Superior temporal gyrus (tissue), 1 donor: Measurements from ENCODE around the gene GAREM2.
"Not testable (repeated sequence)": the region's sequence is repeated elsewhere in the genome, so short reads cannot be mapped to it uniquely, and the experiment has no call there.

Experiments
- DNase-seq: peaks from one replicate; pipeline ENCODE4 v3.0.0-alpha.2; 2016; ENCODE audit errors: extremely low spot score

The GAREM2 gene

GRCh38 chr2:26172871-26173775 lies at the start of gene GAREM2:
GAREM2 (plus strand) TSS chr2:26173088; CDS start chr2:26173221, 133 bp downstream.
- DNase-seq = no peak

- no peak for DNase-seq
Observed at GRCh38 chr2:26123426-26123825, 49.5 kb upstream of the GAREM2 start.

- DNase-seq = no peak
Observed at GRCh38 chr2:26126074-26126473, 46.8 kb upstream of the GAREM2 start.

- no peak for DNase-seq
Observed at GRCh38 chr2:26128176-26128575, 44.7 kb upstream of the GAREM2 start.

- DNase-seq = no peak
Observed at GRCh38 chr2:26130763-26131162, 42.1 kb upstream of the GAREM2 start.

DNA sequence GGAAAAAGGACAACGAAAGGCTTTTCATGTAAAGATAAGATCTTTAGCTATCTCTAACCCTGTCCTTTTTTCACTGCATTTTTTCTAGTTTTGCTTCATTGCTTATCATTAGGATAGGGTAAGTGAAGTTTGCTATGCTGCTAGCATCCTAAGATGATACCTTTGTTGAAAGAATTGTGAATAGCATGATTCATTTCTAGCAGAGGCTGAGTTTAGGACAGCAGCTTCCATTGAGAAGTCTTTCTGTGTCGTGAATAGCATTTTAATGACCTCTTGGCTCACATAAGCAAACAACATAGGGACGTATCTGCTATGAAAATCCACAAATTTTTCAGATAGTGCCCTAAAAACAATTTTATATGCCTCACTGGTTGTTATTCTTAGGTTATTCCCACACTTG lies 36.4 kb upstream of the GAREM2 start:
- peak; percentile 87 for DNase-seq

DNA sequence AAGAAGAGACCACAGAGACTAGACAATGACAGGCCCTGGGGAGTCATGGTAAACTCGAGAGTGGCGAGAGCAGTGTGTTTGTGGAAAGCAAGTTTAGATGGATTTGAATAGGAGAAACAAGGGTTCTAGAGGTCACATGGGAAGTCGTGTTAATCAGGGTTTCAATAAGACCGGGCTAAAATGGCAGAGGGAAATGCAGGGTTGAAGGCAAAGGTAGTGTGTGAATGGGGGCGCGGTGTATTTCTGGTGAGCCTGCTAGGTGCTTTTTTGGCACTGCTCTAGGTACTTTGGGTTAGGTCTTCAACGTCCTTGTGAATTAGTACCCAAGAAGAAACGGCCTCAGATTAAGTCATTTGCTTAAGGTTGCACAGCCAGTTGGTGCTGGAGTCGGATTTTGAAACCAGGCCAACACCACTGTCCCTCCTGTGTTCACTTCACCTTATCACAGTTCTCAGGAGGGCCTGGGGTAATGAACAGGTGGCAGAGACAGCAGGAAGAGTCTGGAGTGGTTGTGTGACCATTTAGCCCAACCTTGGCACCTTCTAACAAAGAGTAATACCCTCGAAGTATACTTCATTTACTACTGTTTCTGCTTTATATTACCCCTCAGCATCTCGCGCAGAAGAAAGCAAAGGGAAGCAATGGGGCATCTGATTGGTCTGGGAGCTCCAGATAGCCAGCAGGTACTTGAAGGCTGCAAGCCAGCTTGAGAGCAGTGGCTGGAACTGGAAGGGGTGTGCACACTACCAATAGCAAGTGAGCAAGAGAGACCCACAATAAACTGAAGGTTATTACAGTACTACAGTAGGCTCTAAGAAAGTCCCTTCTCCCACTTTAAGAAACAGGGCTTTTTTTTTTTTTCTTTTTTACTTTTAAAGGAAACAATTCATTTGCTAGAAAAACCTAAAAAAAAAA lies 33.4 kb upstream of the GAREM2 start:
- DNase-seq = no peak

- no peak for DNase-seq
Observed at GRCh38 chr2:26141145-26141769, 31.6 kb upstream of the GAREM2 start.

DNA sequence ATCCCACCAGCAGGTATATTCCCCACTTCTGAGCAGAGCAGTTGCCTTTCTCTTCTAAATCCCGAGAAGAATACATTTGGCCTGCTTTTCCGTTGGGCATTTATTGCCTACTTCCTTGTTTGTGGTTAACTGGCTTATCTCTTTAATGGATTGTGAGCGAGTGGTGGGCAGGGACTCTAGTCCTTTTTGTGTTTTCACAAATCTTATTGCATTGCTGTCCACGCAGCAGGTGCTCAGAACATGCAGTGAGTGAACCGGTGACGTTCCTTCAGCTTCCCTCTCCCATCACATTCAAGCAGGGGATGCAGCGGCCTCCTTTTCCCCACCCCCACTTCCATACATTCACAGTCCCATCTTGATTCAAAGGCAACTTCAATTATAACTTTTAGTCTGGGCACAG lies 28.9 kb upstream of the GAREM2 start:
- no peak for DNase-seq

- peak; percentile 93 for DNase-seq
Observed at GRCh38 chr2:26144953-26145680, 27.8 kb upstream of the GAREM2 start.

DNA sequence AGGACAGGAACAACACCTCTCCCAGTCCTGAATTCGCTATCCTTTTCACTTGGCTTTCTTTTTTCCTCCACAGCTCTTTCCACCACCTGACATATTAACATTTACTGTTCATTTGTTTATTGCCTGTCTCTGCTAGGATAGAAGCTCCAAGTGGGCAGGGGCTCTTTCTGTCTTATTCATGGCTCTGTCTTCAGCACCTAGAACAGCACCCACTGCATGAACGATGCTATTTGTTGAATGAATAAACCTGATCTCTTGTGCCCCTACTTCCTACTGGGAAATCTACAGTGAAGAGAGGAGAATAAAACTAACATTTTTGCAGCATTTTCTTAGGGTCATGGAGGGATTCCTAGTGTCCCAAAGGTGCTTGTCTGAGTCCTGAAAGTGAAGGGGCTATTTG lies 24.4 kb upstream of the GAREM2 start:
- no peak for DNase-seq

DNA sequence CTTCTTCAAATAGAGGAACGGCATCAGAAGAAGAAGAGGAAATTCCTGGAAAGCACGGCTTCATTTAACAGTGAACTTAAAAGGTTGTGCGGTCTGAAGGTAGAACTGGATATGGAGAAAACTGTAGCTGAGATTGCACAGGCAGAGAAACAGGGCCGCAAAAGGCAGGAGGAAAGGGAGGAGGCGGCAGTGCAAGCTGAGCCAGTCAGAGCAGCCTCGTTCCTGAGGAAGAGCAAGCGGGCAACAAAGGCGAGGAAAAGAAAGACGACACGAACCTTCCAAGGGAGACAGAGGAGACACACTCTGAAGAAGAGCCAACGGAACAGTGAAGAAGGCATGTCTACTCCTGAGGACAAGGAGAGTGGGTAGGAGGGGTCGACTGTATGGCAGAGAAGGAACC lies 22.6 kb upstream of the GAREM2 start:
- DNase-seq = no peak

GRCh38 chr2:26157580-26157979 lies 15.3 kb upstream of the GAREM2 start:
- no peak for DNase-seq

DNA sequence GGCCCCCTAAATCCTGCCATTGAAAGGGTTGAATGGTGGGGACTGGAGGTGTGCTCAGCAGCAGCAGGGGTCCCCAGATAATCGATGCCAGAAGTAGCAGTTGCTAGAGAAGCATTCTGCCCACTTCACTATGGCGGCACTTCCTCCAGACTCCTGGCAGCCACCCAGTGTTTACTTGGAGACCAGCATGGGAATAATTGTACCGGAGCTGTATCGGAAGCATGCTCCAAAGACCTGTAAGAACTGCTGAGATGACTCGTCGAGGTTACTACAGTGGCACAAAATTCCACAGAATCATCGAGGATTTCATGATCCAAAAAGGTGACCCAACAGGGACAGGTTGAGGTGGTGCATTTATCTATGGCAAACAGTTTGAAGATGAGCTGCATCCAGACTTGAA lies 11.0 kb upstream of the GAREM2 start:
- no peak for DNase-seq

DNA sequence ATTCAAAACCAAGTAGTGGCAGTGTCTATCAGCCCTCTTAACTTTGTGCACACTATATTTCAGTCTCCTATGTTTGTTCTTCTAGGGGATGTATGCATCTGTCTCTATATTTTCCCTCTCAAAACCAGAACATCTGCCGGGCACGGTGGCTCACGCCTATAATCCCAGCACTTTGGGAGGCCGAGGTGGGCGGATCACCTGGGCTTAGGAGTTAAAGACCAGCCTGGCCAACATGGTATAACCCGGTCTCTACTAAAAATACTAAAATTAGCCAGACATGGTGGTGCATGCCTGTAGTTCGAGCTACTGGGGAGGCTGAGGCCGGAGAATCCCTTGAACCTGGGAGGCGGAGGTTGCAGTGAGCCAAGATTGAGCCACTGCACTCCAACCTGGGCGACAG lies 9.9 kb upstream of the GAREM2 start:
- no peak for DNase-seq

- peak; percentile 80 for DNase-seq
Observed at GRCh38 chr2:26164231-26164630, 8.7 kb upstream of the GAREM2 start.

GRCh38 chr2:26164641-26165211 lies 8.2 kb upstream of the GAREM2 start:
- DNase-seq = no peak

DNA sequence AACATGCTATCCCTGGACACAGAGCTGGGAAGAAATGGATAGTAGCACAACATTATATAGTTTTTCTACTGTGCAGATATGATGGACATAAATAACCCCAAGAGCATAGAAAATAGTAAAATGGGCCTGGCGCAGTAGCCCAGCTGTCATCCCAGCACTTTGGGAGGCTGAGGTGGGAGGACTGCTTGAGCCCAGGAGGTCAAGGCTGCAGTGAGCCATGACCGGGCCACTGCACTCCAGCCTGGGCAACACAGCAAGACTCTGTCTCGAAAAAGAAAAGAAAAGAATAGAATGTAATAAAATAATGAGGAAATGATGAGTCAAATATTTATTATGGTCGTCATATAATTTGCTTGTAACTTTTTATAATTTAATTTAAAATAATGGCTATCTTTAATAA lies 7.5 kb upstream of the GAREM2 start:
- no peak for DNase-seq

DNA sequence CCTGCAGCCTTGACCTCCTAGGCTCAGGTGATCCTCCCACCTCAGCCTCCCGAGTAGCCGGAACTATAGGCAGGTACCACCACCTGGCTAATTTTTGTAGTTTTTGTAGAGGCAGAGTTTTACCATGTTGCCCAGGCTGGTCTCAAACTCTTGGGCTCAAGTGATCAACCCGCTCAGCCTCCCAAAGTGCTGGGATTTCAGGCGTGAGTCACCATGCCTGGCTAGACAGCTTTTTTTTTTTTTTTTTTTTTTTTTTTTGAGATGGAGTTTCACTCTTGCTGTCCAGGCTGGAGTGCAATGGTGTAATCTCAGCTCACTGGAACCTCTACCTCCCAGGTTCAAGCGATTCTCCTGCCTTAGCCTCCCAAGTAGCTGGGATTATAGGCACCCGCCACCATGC lies 6.3 kb upstream of the GAREM2 start:
- not testable (repeated sequence) for DNase-seq

- DNase-seq = no peak
Observed at GRCh38 chr2:26168785-26169184, 4.1 kb upstream of the GAREM2 start.

DNA sequence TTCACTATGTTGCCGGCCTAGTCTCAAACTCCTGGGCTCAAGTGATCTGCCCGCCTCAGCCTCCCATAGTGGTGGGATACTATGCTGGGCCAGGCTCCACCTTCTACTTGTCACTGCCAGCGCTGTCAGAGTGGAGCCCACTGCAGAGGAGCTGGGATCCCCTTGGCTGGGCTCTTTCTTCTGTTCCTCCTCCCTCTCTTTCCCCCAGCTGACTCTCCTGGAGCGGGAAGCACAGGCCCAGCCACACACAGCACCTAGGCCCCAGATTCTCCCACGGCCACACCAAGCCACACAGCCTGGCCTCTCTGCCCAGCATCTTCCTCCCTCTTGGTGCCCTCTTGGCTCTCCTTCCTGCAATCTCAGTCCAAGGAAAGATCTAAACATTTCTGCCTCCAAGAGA lies 3.7 kb upstream of the GAREM2 start:
- DNase-seq = no peak
